ENCODE measurements around the gene TBC1D8.

Gene TBC1D8

GRCh38 chr2:101111262-101111838, 39.8 kb downstream of the TBC1D8 start:
- no peak overlapping the region for H3K27ac ChIP-seq
- no peak for TF ChIP-seq CTCF (conservative IDR thresholded peaks at IDR 0.05)
- TF ChIP-seq ZFX (IDR thresholded peaks at IDR 0.05), result no peak

- no peak for TF ChIP-seq ZFX (IDR thresholded peaks at IDR 0.05)
- TF ChIP-seq CTCF (conservative IDR thresholded peaks at IDR 0.05), result no peak
- H3K27ac ChIP-seq, result 0 out of 2 replicates have a peak overlapping the region, but pooled peaks have one; percentile 1
Measured at GRCh38 chr2:101109451-101110118, 41.6 kb downstream of the TBC1D8 start.

- no peak overlapping the region for H3K27ac ChIP-seq
- TF ChIP-seq CTCF (conservative IDR thresholded peaks at IDR 0.05) (no peak), ZFX (IDR thresholded peaks at IDR 0.05) (no peak)
Measured at GRCh38 chr2:101108357-101108756, 42.8 kb downstream of the TBC1D8 start.

GRCh38 chr2:101107241-101107640, 43.9 kb downstream of the TBC1D8 start:
- TF ChIP-seq ZFX (IDR thresholded peaks at IDR 0.05), result no peak
- TF ChIP-seq CTCF (conservative IDR thresholded peaks at IDR 0.05), result no peak
- no peak overlapping the region for H3K27ac ChIP-seq

GRCh38 chr2:101106453-101107181, 44.6 kb downstream of the TBC1D8 start:
- no peak overlapping the region for H3K27ac ChIP-seq

GRCh38 chr2:101105654-101106053, 45.5 kb downstream of the TBC1D8 start:
- TF ChIP-seq CTCF (conservative IDR thresholded peaks at IDR 0.05), result no peak
- TF ChIP-seq ZFX (IDR thresholded peaks at IDR 0.05), result no peak
- no peak overlapping the region for H3K27ac ChIP-seq

More at GRCh38 chr2:101106453-101107181, 44.6 kb downstream of the TBC1D8 start:
- TF ChIP-seq CTCF (conservative IDR thresholded peaks at IDR 0.05) (no peak), ZFX (IDR thresholded peaks at IDR 0.05) (no peak)

GRCh38 chr2:101097638-101098037, 53.5 kb downstream of the TBC1D8 start:
- TF ChIP-seq CTCF (conservative IDR thresholded peaks at IDR 0.05) (no peak), ZFX (IDR thresholded peaks at IDR 0.05) (no peak)
- H3K27ac ChIP-seq, result no peak overlapping the region
